Measurements from ENCODE around the gene OGFOD3. TPM values are rescaled to one million over a fixed set of nuclear protein-coding genes. Genes with fewer than 3 reads are reported as not detected.

OGFOD3 gene
- total and polyA plus RNA-seq, 2 donors, result 11.2 to 14.1 TPM

GRCh38 chr17:82449883-82450356 lies 31.5 kb upstream of the OGFOD3 start:
- Histone ChIP-seq H3K36me3 (ENCODE audit: control insufficient read depth in 2 of 2, insufficient read depth in 2 of 2, low read length in 1 of 2) (peaks cover 26 to 29% of the 10 kb centered on the region in 2 donors), H3K27ac (ENCODE audit: low read depth in 1 of 2, low read length in 1 of 2) (peak overlapping the region; percentile 95 to 98), H3K4me1 (ENCODE audit: control insufficient read depth in 2 of 2, insufficient read depth in 2 of 2, low read length in 2 of 2) (peaks cover 10 to 23% of the 10 kb centered on the region in 2 donors), H3K27me3 (ENCODE audit: control insufficient read depth in 2 of 2, insufficient read depth in 1 of 2, low read length in 1 of 2) (no peaks in the 10 kb centered on the region), H3K9me3 (ENCODE audit: control insufficient read depth in 2 of 2, insufficient read depth in 1 of 2, low read length in 1 of 2) (peaks cover 0 to 13% of the 10 kb centered on the region in 2 donors), H3K4me3 (ENCODE audit: low read length in 2 of 2) (peak overlapping the region; percentile 86 to 88)
- WGBS, result 20% methylated on average over 18 of the region's 18 CpGs
- peak in 3 of 9 donors; percentile 11 to 47 (median 34) for DNase-seq (ENCODE audit: low read depth in 6 of 9, low spot score in 9 of 9)

- 4% methylated on average over 30 of the region's 30 CpGs for WGBS
- DNase-seq (ENCODE audit: low read depth in 6 of 9, low spot score in 9 of 9), result peak in 6 of 9 donors; percentile 54 to 89 (median 77)
- H3K4me1 ChIP-seq (ENCODE audit: control insufficient read depth in 2 of 2, insufficient read depth in 2 of 2, low read length in 2 of 2), result peaks cover 10 to 23% of the 10 kb centered on the region in 2 donors
- H3K4me3 ChIP-seq (ENCODE audit: low read length in 2 of 2), result peak overlapping the region; percentile 86 to 88
- peaks cover 0 to 8% of the 10 kb centered on the region in 2 donors for H3K9me3 ChIP-seq (ENCODE audit: control insufficient read depth in 2 of 2, insufficient read depth in 1 of 2, low read length in 1 of 2)
- H3K36me3 ChIP-seq (ENCODE audit: control insufficient read depth in 2 of 2, insufficient read depth in 2 of 2, low read length in 1 of 2), result peaks cover 32 to 35% of the 10 kb centered on the region in 2 donors
- H3K27me3 ChIP-seq (ENCODE audit: control insufficient read depth in 2 of 2, insufficient read depth in 1 of 2, low read length in 1 of 2), result no peaks in the 10 kb centered on the region
- peak overlapping the region; percentile 95 to 98 for H3K27ac ChIP-seq (ENCODE audit: low read depth in 1 of 2, low read length in 1 of 2)
Measured at GRCh38 chr17:82449131-82449882, 30.9 kb upstream of the OGFOD3 start.

- Histone ChIP-seq H3K4me1 (ENCODE audit: control insufficient read depth in 2 of 2, insufficient read depth in 2 of 2, low read length in 2 of 2) (peaks cover 10 to 23% of the 10 kb centered on the region in 2 donors), H3K27me3 (ENCODE audit: control insufficient read depth in 2 of 2, insufficient read depth in 1 of 2, low read length in 1 of 2) (no peaks in the 10 kb centered on the region), H3K4me3 (ENCODE audit: low read length in 2 of 2) (no peak overlapping the region), H3K27ac (ENCODE audit: low read depth in 1 of 2, low read length in 1 of 2) (no peak overlapping the region), H3K36me3 (ENCODE audit: control insufficient read depth in 2 of 2, insufficient read depth in 2 of 2, low read length in 1 of 2) (peaks cover 47 to 48% of the 10 kb centered on the region in 2 donors), H3K9me3 (ENCODE audit: control insufficient read depth in 2 of 2, insufficient read depth in 1 of 2, low read length in 1 of 2) (no peaks in the 10 kb centered on the region)
- DNase-seq (ENCODE audit: low read depth in 6 of 9, low spot score in 9 of 9), result no peak
- 97% methylated on average over 11 of the region's 11 CpGs for WGBS
Measured at GRCh38 chr17:82447876-82448275, 29.5 kb upstream of the OGFOD3 start.

GRCh38 chr17:82446649-82447048 lies 28.3 kb upstream of the OGFOD3 start:
- Histone ChIP-seq H3K9me3 (ENCODE audit: control insufficient read depth in 2 of 2, insufficient read depth in 1 of 2, low read length in 1 of 2) (peaks cover under 1 to 2% of the 10 kb centered on the region in 2 donors), H3K4me3 (ENCODE audit: low read length in 2 of 2) (no peak overlapping the region), H3K27me3 (ENCODE audit: control insufficient read depth in 2 of 2, insufficient read depth in 1 of 2, low read length in 1 of 2) (no peaks in the 10 kb centered on the region), H3K36me3 (ENCODE audit: control insufficient read depth in 2 of 2, insufficient read depth in 2 of 2, low read length in 1 of 2) (peaks cover 59 to 60% of the 10 kb centered on the region in 2 donors), H3K27ac (ENCODE audit: low read depth in 1 of 2, low read length in 1 of 2) (no peak overlapping the region), H3K4me1 (ENCODE audit: control insufficient read depth in 2 of 2, insufficient read depth in 2 of 2, low read length in 2 of 2) (peaks cover 10 to 23% of the 10 kb centered on the region in 2 donors)
- DNase-seq (ENCODE audit: low read depth in 6 of 9, low spot score in 9 of 9), result no peak
- WGBS, result 97% methylated on average over 12 of the region's 12 CpGs

GRCh38 chr17:82446124-82446523 lies 27.7 kb upstream of the OGFOD3 start:
- Histone ChIP-seq H3K27me3 (ENCODE audit: control insufficient read depth in 2 of 2, insufficient read depth in 1 of 2, low read length in 1 of 2) (no peaks in the 10 kb centered on the region), H3K36me3 (ENCODE audit: control insufficient read depth in 2 of 2, insufficient read depth in 2 of 2, low read length in 1 of 2) (peaks cover 61 to 65% of the 10 kb centered on the region in 2 donors), H3K9me3 (ENCODE audit: control insufficient read depth in 2 of 2, insufficient read depth in 1 of 2, low read length in 1 of 2) (peaks cover 1 to 8% of the 10 kb centered on the region in 2 donors), H3K4me1 (ENCODE audit: control insufficient read depth in 2 of 2, insufficient read depth in 2 of 2, low read length in 2 of 2) (peaks cover 7 to 20% of the 10 kb centered on the region in 2 donors), H3K4me3 (ENCODE audit: low read length in 2 of 2) (no peak overlapping the region), H3K27ac (ENCODE audit: low read depth in 1 of 2, low read length in 1 of 2) (no peak overlapping the region)
- no peak for DNase-seq (ENCODE audit: low read depth in 6 of 9, low spot score in 9 of 9)
- 97% methylated on average over 15 of the region's 15 CpGs for WGBS

- H3K4me1 ChIP-seq (ENCODE audit: control insufficient read depth in 2 of 2, insufficient read depth in 2 of 2, low read length in 2 of 2), result peaks cover 4 to 16% of the 10 kb centered on the region in 2 donors
- no peak overlapping the region for H3K4me3 ChIP-seq (ENCODE audit: low read length in 2 of 2)
- peaks cover 1 to 12% of the 10 kb centered on the region in 2 donors for H3K9me3 ChIP-seq (ENCODE audit: control insufficient read depth in 2 of 2, insufficient read depth in 1 of 2, low read length in 1 of 2)
- H3K27ac ChIP-seq (ENCODE audit: low read depth in 1 of 2, low read length in 1 of 2), result no peak overlapping the region
- H3K27me3 ChIP-seq (ENCODE audit: control insufficient read depth in 2 of 2, insufficient read depth in 1 of 2, low read length in 1 of 2), result no peaks in the 10 kb centered on the region
- H3K36me3 ChIP-seq (ENCODE audit: control insufficient read depth in 2 of 2, insufficient read depth in 2 of 2, low read length in 1 of 2), result peaks cover 61 to 65% of the 10 kb centered on the region in 2 donors
- no peak for DNase-seq (ENCODE audit: low read depth in 6 of 9, low spot score in 9 of 9)
- WGBS, result 95% methylated on average over 13 of the region's 13 CpGs
Measured at GRCh38 chr17:82445542-82445941, 27.2 kb upstream of the OGFOD3 start.

- 86% methylated on average over 19 of the region's 19 CpGs for WGBS
- H3K9me3 ChIP-seq (ENCODE audit: control insufficient read depth in 2 of 2, insufficient read depth in 1 of 2, low read length in 1 of 2), result peaks cover 1 to 12% of the 10 kb centered on the region in 2 donors
- no peak overlapping the region for H3K27ac ChIP-seq (ENCODE audit: low read depth in 1 of 2, low read length in 1 of 2)
- no peak for DNase-seq (ENCODE audit: low read depth in 6 of 9, low spot score in 9 of 9)
- no peaks in the 10 kb centered on the region for H3K27me3 ChIP-seq (ENCODE audit: control insufficient read depth in 2 of 2, insufficient read depth in 1 of 2, low read length in 1 of 2)
- peaks cover 4 to 15% of the 10 kb centered on the region in 2 donors for H3K4me1 ChIP-seq (ENCODE audit: control insufficient read depth in 2 of 2, insufficient read depth in 2 of 2, low read length in 2 of 2)
- no peak overlapping the region for H3K4me3 ChIP-seq (ENCODE audit: low read length in 2 of 2)
- peaks cover 61 to 65% of the 10 kb centered on the region in 2 donors for H3K36me3 ChIP-seq (ENCODE audit: control insufficient read depth in 2 of 2, insufficient read depth in 2 of 2, low read length in 1 of 2)
Measured at GRCh38 chr17:82444941-82445521, 26.6 kb upstream of the OGFOD3 start.

GRCh38 chr17:82444284-82444893 lies 26.0 kb upstream of the OGFOD3 start:
- no peak for DNase-seq (ENCODE audit: low read depth in 6 of 9, low spot score in 9 of 9)
- Histone ChIP-seq H3K9me3 (ENCODE audit: control insufficient read depth in 2 of 2, insufficient read depth in 1 of 2, low read length in 1 of 2) (peaks cover 1 to 12% of the 10 kb centered on the region in 2 donors), H3K4me1 (ENCODE audit: control insufficient read depth in 2 of 2, insufficient read depth in 2 of 2, low read length in 2 of 2) (peaks cover 4 to 8% of the 10 kb centered on the region in 2 donors), H3K4me3 (ENCODE audit: low read length in 2 of 2) (no peak overlapping the region), H3K27ac (ENCODE audit: low read depth in 1 of 2, low read length in 1 of 2) (no peak overlapping the region), H3K27me3 (ENCODE audit: control insufficient read depth in 2 of 2, insufficient read depth in 1 of 2, low read length in 1 of 2) (no peaks in the 10 kb centered on the region), H3K36me3 (ENCODE audit: control insufficient read depth in 2 of 2, insufficient read depth in 2 of 2, low read length in 1 of 2) (peaks cover 66 to 68% of the 10 kb centered on the region in 2 donors)
- WGBS, result 98% methylated on average over 35 of the region's 35 CpGs

Measured in thymus (tissue), 11 donors.